Stromal cell of bone marrow (primary cell): ENCODE data around the gene ALDH3B2.
"Not testable (repeated sequence)": the region's sequence is repeated elsewhere in the genome, so short reads cannot be mapped to it uniquely, and the experiment has no call there.

Source experiments
- DNase-seq: peaks from one replicate; pipeline ENCODE4 v3.0.0-alpha.2; 2012; ENCODE audit warnings: low read depth

ALDH3B2 gene

DNA sequence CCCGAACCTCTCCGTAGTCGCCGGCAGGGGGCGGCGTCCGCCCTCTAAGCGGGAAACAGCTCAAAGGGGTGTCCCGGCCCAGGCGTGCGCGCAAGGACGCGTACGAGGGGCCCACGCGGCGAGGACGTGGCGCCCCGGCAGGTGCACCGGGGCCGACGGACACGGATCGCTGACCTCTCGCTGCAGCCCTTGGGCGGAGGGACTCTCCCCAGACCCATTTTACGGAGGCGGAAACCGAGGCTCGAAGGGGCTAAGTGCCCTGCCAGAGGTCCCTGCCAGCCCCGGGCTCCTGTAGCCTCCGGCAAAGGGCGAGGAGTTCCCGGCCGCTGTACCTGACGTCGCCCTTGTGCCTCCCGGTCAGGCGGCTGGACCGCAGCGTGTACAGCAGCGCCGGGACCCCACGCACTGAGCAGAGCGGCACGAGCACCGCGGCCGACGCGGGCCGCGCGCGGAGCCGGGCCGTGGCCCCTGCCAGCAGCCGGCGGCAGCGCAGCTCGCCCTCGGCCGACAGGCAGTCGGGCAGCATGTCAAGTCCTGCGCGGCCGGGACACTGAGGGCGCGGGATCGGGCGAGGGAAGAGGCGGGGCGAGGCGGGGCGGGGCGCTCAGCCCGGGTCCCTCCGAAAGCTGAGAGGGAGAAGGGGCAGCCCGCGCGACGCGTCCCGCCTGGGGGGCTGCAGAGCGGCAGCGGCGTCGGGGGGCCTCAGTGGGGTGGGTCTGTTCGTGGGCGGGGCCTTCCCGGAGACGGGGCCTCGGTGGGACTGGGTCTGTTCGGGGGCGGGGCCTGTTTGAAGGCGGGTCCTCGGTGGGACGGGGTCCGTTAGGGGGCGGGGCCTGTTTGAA is 44.8 kb downstream of the ALDH3B2 start, which contains the start of gene NUDT8:
TSS of gene NUDT8 (minus strand) at position 552 of the 842 bp plus-strand sequence. CDS start at position 526, 26 bp downstream.
- DNase-seq: peak; percentile 58

DNA sequence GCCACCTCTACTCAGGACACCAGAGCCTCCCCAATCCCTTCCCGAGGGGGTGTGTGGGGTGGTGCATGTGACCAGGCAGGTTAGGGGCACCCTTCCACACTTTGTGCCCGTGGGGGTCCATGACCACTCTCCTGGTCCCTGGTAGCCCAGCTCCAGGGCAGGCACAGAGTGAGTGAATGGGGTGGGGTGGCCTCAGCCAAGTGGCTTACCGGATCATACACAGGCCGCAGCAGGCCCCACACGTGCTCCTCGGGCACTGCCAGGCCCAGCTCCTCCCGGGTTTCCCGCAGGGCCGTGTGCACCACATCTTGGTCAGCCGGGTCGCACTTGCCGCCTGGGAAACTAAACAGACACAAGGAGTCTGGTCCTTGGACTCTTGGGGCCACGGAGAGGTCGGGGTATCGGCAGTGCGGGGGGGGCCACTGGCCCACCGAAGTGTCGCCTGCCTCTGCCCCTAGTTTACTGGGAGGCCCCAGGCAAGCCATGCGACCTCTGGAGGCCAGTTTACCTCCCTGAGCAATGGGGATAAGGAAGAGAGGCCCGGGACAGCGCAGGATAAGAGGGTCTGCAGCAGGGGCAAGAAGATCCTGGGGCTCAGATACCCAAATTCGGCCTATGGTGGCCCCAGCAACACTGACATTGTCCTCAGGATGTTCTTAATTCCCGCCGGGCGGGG is 45.6 kb downstream of the ALDH3B2 start:
- DNase-seq: no peak

DNA sequence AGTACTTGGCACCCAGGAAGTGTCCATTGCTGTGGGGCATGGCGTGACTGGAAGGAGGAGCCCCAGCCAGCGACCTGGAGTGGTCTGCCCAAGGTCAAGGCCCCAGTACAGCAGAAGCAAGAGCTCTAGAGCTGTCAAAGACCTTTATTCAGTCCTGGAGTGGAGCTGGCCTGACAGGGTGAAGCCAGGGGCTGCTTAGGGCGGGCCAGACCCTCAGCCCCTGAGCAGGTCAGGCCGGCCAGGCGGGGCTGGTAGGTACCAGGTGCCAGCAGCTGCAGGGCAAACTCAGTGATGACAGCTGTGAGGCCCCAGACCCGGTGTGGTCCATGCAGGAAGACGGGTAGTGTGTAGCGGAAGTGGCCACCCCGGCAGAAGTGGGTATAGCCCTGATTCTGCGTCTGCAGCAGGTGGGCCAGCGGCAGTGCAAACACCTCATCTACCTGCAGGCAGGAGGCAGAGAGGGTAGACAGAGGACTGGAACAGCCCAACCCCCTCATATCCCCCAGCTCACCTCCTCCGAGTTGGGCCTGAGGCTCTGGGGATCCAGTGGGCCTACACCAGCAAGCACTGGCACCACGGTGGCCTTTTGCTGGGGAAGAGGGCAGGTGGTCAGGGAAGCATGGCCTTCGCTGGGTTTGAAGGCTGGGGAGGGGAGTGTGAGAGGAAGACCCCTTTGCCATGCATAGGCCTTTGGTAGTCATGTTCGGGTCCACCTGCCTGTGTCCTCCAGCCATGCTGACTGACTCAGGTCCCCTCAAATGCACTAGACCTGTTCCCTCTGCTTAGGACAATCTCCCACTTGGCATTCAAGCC is 46.4 kb downstream of the ALDH3B2 start:
- no peak for DNase-seq

DNA sequence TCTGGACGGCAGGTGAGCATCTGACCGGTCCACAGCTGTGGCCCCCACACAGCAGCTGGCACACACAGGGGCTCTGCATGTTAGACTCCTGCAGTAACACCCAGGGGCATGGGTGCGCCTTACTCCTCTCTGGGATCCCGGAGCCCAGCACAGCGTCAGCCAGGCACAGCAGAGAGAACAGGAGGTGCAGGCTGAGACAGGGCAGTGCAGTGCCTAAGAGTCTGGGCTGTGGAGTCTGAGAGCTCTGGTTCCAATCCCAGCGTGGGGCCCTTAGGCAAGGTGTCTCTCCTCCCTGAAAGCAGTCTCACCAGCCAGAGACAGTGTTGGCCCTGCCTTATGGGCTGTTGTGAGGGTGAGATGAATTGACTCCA is 47.0 kb downstream of the ALDH3B2 start:
- no peak for DNase-seq

DNA sequence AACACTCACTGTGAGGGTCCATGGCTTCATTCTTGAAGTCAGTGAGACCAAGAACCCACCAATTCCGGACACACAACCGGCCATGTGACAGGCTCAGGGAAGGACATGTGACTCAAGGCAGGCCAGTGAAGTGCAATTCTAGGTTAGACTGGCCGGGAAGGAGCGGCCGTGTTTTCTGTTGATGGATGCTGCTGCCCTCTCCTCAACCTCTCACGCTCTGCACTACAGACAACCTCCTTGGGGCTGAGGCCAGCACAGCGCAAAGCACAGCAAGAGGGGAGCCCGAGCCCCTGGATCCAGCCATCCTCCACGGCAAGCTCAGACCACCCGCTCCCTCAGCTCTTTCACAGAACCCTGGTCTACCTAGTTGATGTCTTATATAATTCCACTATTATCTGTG is 47.5 kb downstream of the ALDH3B2 start:
- DNase-seq: no peak

DNA sequence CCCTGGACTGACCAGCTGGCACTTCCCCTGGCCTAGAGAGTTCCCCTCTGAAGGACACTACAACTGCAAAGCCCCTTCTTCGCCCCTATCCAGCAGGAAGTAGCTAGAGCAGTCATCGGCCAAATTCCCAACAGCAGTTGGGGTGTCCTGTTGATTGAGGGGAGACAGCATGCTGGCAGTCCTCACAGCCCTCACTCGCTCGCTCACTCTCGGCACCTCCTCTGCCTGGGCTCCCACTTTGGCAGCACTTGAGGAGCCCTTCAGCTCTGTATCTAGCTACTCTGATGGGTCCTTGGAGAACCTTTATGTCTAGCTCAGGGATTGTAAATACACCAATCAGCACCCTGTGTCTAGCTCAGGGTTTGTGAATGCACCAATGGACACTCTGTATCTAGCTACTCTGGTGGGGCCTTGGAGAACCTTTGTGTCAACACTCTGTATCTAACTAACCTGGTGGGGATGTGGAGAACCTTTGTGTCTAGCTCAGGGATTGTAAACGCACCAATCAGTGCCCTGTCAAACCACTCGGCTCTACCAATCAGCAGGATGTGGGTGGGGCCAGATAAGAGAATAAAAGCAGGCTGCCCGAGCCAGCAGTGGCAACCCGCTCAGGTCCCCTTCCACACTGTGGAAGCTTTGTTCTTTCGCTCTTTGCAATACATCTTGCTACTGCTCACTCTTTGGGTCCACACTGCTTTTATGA is 48.1 kb downstream of the ALDH3B2 start:
- DNase-seq: not testable (repeated sequence)

DNA sequence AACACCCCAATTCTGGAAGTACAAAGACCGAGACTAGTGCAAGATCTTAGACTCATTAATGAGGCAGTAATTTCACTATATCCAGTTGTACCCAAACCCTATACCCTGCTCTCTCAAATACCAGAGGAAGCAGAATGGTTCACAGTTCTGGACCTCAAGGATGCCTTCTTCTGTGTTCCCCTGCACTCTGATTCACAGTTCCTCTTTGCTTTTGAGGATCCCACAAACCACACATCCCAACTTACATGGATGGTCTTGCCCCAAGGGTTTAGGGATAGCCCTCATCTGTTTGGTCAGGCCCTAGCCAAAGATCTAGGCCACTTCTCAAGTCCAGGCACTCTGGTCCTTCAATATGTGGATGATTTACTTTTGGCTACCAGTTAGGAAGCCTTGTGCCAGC is 50.6 kb downstream of the ALDH3B2 start:
- DNase-seq: not testable (repeated sequence)

DNA sequence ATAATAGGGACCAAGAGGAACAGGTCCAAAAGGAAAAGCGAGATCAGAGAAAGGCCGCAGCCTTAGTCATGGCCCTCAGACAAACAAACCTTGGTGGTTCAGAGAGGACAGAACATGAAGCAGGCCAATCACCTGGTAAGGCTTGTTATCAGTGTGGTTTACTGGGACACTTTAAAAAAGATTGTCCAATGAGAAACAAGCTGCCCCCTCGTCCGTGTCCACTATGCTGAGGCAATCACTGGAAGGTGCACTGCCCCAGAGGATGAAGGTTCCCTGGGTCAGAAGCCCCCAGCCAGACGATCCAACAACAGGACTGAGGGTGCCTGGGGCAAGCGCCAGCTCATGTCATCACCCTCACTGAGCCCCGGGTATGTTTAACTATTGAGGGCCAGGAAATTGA is 51.5 kb downstream of the ALDH3B2 start:
- not testable (repeated sequence) for DNase-seq

DNA sequence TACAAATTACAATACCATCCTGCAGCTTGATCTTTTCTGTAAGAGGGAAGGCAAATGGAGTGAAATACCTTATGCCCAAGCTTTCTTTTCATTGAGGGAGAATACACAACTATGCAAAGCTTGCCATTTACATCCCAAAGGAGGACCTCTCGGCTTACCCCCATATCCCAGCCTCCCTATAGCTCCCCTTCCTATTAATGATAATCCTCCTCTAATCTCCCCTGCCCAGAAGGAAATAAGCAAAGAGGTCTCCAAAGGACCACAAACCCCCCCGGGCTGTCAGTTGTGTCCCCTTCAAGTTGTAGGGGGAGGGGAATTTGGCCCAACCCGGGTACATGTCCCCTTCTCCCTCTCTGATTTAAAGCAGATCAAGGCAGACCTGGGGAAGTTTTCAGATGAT is 52.5 kb downstream of the ALDH3B2 start:
- DNase-seq: not testable (repeated sequence)

DNA sequence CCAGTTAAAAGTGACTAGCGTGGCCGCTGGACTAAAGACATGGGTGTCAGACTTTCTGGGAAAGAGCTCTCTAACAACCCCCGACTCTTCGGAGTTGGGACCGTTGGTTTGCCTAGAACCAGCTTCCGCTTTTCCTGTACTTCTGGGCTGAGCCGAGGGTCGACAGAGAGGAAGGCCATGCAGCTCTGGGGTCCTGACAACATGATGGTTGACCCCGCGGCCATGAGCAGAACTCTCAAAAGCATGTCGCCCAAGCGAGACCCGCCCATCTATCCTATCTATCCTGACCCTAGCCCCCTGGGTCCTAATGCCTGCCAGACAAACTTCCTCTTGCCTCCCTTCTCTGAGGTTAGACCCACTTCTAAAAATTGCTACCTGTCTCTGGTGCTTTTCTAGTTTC is 53.8 kb downstream of the ALDH3B2 start:
- DNase-seq: not testable (repeated sequence)

DNA sequence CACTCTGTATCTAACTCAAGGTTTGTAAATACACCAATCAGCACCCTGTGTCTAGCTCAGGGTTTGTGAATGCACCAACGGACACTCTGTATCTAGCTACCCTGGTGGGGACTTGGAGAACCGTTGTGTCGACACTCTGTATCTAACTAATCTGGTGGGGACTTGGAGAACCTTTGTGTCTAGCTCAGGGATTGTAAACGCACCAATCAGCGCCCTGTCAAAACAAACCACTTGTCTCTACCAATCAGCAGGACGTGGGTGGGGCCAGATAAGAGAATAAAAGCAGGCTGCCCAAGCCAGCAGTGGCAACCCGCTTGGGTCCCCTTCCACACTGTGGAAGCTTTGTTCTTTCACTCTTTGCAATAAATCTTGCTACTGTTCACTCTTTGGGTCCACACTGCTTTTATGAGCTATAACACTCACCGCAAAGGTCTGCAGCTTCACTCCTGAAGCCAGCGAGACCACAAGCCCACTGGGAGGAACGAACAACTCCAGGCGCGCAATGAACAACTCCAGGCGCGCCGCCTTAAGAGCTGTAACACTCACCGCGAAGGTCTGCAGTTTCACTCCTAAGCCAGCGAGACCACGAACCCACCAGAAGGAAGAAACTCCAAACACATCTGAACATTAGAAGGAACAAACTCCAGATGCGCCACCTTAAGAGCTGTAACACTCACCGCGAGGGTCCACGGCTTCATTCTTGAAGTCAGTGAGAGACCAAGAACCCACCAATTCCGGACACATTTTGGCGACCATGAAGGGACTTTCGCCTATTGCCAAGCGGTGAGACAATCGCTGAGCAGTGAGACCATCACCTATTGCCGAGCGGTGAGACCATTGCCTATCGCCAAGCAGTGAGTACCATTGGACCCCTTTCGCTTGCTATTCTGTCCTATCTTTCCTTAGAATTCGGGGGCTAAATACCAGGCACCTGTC is 54.5 kb downstream of the ALDH3B2 start:
- not testable (repeated sequence) for DNase-seq

DNA sequence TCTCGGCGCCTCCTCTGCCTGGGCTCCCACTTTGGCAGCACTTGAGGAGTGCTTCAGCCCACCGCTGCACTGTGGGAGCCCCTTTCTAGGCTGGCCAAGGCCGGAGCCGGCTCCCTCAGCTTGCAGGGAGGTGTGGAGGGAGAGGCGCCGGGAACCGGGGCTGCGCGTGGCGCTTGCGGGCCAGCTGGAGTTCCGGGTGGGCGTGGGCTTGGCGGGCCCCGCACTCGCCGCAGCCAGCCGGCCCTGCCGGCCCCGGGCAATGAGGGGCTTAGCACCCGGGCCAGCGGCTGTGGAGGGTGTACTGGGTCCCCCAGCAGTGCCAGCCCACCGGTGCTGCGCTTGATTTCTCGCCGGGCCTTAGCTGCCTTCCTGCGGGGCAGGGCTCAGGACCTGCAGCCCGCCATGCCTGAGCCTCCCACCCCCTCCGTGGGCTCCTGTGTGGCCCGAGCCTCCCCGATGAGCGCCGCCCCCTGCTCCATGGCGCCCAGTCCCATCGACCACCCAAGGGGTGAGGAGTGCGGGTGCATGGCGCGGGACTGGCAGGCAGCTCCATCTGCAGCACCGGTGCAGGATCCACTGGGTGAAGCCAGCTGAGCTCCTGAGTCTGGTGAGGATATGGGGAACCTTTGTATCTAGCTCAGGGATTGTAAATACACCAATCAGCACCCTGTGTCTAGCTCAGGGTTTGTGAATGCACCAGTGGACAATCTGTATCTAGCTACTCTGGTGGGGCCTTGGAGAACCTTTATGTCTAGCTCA is 55.3 kb downstream of the ALDH3B2 start:
- DNase-seq: not testable (repeated sequence)

DNA sequence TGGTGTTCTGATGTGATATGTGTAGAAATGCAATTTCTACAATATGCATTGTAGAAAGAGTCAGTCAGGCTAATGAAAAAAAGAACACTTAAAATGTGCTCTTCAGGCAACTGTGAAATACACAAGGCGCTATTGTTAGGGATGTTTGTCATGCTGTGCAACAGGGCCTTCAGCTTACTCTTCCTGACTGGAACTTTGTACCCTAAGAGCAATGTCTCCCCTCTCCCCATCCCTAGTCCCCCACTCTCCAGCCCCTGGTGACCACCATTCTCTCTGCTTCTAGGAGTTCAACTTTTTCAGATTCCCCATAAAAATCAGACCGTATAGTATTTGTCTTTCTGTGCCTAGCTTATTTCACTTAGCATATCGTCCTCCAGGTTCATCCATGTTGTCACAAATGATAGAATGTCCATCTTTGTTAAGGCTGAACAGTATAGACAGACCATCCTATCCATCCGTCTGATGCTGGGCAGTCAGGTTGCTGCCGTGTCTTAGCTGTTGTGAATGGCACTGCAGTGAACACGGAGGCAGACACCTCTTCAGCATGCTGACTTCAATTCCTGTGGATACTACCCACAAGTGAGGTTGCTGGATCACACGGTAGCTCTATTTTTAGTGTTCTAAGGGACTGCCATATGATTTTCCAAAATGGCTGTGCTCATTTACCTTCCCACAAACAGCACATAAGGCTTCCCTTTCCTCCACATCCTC is 57.0 kb downstream of the ALDH3B2 start:
- DNase-seq: no peak

DNA sequence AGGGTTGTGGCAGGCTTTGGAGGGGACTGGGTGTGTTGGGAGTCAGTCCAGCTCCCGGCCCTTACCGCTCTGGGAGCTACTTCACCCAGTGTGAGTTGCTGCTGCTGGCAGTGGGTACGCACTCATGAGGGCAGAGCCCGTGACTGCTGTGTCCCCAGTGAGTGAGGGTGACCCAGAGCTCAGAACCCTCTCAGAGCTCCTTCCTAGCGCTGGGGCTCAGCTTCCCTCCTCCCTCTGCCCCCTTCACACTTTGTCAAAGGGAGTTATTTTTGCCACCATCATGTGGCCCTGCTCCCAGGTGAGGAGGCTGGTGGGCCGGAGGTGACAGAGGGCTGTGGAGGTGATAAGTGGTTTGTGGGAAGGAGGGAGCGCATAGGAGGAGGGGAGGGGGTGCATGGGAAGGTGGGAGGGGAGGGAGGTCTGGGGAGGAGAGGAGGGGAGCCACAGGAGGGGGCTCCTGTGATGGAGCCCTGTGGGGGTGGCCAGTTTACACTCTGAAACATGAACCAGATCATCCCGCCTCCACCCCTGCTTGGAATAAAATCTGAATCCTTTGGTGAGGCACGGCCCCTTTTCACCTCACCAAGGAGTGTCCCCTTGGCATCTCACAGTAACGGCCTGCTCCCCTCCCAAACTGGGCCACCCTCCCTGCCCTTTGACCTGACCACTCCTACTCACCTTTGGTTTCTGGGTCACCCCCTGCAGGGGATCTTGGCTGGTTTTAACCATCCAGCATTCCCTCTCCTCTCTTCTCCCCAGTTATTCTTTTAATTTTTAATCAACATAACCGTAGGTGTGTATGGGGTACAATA is 57.8 kb downstream of the ALDH3B2 start:
- no peak for DNase-seq

DNA sequence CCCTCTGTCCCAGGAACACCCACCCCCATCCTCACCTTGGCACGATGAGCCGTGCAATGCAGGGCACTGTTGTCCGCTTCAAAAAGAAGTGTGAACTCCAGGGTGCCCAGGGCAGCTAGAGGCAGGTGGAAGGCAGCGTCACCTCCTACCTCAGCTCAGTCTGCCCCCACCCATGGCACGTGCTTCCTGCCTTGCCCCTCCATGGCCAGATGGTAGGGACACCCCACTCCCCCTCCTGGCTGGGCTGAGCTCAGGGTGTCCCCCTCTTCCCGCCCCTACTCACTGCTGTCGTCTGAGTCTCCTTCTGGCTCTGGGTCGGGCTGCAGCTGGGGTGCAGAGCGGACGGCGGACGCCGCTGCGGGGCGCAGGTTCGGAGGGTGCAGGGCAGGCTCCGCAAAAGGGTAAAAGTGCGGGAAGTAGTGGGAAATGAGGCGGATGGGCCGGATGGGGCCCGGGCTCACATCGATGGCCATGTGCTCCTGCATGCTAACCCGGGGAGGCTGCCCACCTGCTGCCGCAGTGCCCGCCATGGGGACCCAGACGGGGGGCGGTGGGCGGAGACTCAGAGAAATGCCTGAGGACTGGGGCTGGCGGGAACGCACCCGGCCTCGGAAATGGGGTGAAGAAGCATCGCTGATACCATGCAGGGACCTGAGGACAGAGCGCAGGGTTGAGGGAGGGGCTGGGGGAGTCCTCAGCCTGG is 58.5 kb downstream of the ALDH3B2 start:
- no peak for DNase-seq

DNA sequence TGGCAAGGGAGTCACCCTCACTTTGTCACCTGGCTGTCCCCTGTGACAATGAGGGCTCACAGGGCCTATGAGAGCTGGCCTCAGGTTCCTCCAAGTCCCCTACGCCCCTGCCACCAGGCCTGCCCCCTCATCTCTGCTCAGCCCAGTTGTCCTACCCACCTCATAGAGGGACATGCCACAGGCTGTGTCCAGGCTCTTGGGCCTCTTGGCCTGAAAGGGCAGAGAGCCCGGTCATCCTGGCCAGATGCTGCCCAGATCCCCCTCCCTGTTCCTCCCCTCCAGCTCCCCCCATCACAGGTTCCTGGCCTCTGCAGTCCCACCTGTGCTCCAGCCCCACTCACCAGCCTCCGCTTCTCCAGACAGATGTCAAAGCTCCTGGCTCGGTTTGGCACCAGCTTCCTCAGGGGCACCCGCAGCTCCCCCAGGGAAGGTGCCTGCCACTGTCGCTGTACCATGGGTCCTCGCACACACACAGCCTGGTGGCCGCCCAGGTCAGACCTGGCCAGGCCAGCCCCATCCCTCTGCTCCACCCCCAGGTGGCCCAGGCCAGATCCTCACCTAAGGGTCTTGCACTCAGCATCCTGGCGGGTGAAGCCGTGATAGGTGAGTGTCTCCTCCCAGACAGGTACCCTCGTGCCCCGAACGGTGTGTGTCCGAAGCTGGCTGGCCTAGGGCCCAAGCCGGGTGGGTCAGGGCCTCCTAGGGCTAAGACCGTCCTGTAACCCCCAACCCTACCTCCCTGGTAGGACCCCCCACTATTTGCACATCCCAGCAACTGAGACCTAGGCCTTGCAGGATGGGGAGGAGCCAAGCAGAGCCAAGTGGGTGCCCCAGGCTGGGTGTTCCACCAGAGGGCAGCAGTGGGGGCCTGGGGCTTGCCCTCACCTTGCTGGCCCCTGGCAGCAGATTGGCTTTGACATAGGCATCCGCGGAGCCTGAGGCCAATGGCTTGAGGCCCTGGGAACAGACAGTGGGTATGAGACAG is 59.4 kb downstream of the ALDH3B2 start:
- no peak for DNase-seq
